ENCODE measurements around the gene ACACB. TPM values are rescaled to one million over a fixed set of nuclear protein-coding genes. Genes with fewer than 3 reads are reported as not detected.
"Not testable (repeated sequence)": the region's sequence is repeated elsewhere in the genome, so short reads cannot be mapped to it uniquely, and the experiment has no call there.

The ACACB gene
- total RNA-seq, 2 donors from 2014 or later: 6.8 to 12.7 TPM

- Mint-ChIP-seq H3K9me3 (peaks cover 10% of the 10 kb centered on the region), H3K27ac (no peak overlapping the region), H3K27me3 (ENCODE audit: insufficient read depth) (peaks cover 15% of the 10 kb centered on the region), H3K4me1 (no peaks in the 10 kb centered on the region), H3K36me3 (ENCODE audit: low read depth) (peaks cover under 1% of the 10 kb centered on the region), H3K4me3 (no peak overlapping the region)
- Histone ChIP-seq H3K9me3 (ENCODE audit: control insufficient read depth, low read length) (peaks cover 5% of the 10 kb centered on the region), H3K4me1 (ENCODE audit: control insufficient read depth, insufficient read depth, low read length) (no peaks in the 10 kb centered on the region), H3K27ac (ENCODE audit: low read depth, low read length) (no peak overlapping the region), H3K4me3 (ENCODE audit: low read length) (no peak overlapping the region), H3K27me3 (ENCODE audit: control insufficient read depth, insufficient read depth, low read length, poor library complexity, severe bottlenecking) (no peaks in the 10 kb centered on the region), H3K36me3 (ENCODE audit: control insufficient read depth, insufficient read depth, low read length) (no peaks in the 10 kb centered on the region), H3K9ac (ENCODE audit: extremely low read depth, low read length, poor library complexity, severe bottlenecking) (no peak overlapping the region)
- 79 to 91% methylated on average over 4 of the region's 4 CpGs for WGBS, 2 experiments (ENCODE audit: insufficient coverage in 1 of 2, insufficient read length in 1 of 2)
- no peak for TF ChIP-seq CTCF (conservative IDR thresholded peaks at IDR 0.05)
- no peak for DNase-seq
Observed at GRCh38 chr12:109140560-109140959, 24.2 kb downstream of the ACACB start.

GRCh38 chr12:109144224-109144623 is 27.8 kb downstream of the ACACB start:
- H3K9ac ChIP-seq (ENCODE audit: extremely low read depth, low read length, poor library complexity, severe bottlenecking): no peak overlapping the region
- H3K4me1 ChIP-seq (ENCODE audit: control insufficient read depth, insufficient read depth, low read length): no peaks in the 10 kb centered on the region
- DNase-seq: no peak
- H3K27ac ChIP-seq (ENCODE audit: low read depth, low read length): no peak overlapping the region
- peaks cover 11% of the 10 kb centered on the region for H3K27me3 Mint-ChIP-seq (ENCODE audit: insufficient read depth)
- WGBS, 2 experiments (ENCODE audit: insufficient coverage in 1 of 2, insufficient read length in 1 of 2): 56% methylated on average over 4 of the region's 4 CpGs; no CpG with 5 or more reads in 1 of the 2 experiments
- H3K4me3 ChIP-seq (ENCODE audit: low read length): no peak overlapping the region
- H3K27me3 ChIP-seq (ENCODE audit: control insufficient read depth, insufficient read depth, low read length, poor library complexity, severe bottlenecking): peaks cover 2% of the 10 kb centered on the region
- no peak for TF ChIP-seq CTCF (conservative IDR thresholded peaks at IDR 0.05)
- H3K4me1 Mint-ChIP-seq: no peaks in the 10 kb centered on the region
- no peaks in the 10 kb centered on the region for H3K36me3 Mint-ChIP-seq (ENCODE audit: low read depth)
- H3K36me3 ChIP-seq (ENCODE audit: control insufficient read depth, insufficient read depth, low read length): no peaks in the 10 kb centered on the region
- no peaks in the 10 kb centered on the region for H3K9me3 ChIP-seq (ENCODE audit: control insufficient read depth, low read length)
- H3K9me3 Mint-ChIP-seq: no peaks in the 10 kb centered on the region
- H3K4me3 Mint-ChIP-seq: no peak overlapping the region
- H3K27ac Mint-ChIP-seq: no peak overlapping the region

GRCh38 chr12:109147126-109147525 is 30.7 kb downstream of the ACACB start:
- H3K4me1 ChIP-seq (ENCODE audit: control insufficient read depth, insufficient read depth, low read length); DNase-seq; H3K27ac Mint-ChIP-seq; H3K4me3 Mint-ChIP-seq; H3K4me1 Mint-ChIP-seq; H3K9me3 Mint-ChIP-seq; H3K9ac ChIP-seq (ENCODE audit: extremely low read depth, low read length, poor library complexity, severe bottlenecking); H3K36me3 Mint-ChIP-seq (ENCODE audit: low read depth); H3K9me3 ChIP-seq (ENCODE audit: control insufficient read depth, low read length); H3K4me3 ChIP-seq (ENCODE audit: low read length); H3K36me3 ChIP-seq (ENCODE audit: control insufficient read depth, insufficient read depth, low read length); H3K27ac ChIP-seq (ENCODE audit: low read depth, low read length): not testable (repeated sequence)
- WGBS, 2 experiments (ENCODE audit: insufficient coverage in 1 of 2, insufficient read length in 1 of 2): 93 to 100% methylated on average over 1 of the region's 1 CpG
- H3K27me3 Mint-ChIP-seq (ENCODE audit: insufficient read depth): peaks cover 18% of the 10 kb centered on the region
- H3K27me3 ChIP-seq (ENCODE audit: control insufficient read depth, insufficient read depth, low read length, poor library complexity, severe bottlenecking): peaks cover 25% of the 10 kb centered on the region

GRCh38 chr12:109147954-109148353 is 31.6 kb downstream of the ACACB start:
- Mint-ChIP-seq H3K27ac (no peak overlapping the region), H3K27me3 (ENCODE audit: insufficient read depth) (peaks cover 23% of the 10 kb centered on the region), H3K36me3 (ENCODE audit: low read depth) (no peaks in the 10 kb centered on the region), H3K9me3 (no peaks in the 10 kb centered on the region), H3K4me1 (no peaks in the 10 kb centered on the region), H3K4me3 (no peak overlapping the region)
- Histone ChIP-seq H3K9ac (ENCODE audit: extremely low read depth, low read length, poor library complexity, severe bottlenecking) (no peak overlapping the region), H3K27me3 (ENCODE audit: control insufficient read depth, insufficient read depth, low read length, poor library complexity, severe bottlenecking) (peaks cover 32% of the 10 kb centered on the region), H3K9me3 (ENCODE audit: control insufficient read depth, low read length) (no peaks in the 10 kb centered on the region), H3K4me3 (ENCODE audit: low read length) (no peak overlapping the region), H3K27ac (ENCODE audit: low read depth, low read length) (no peak overlapping the region), H3K4me1 (ENCODE audit: control insufficient read depth, insufficient read depth, low read length) (no peaks in the 10 kb centered on the region), H3K36me3 (ENCODE audit: control insufficient read depth, insufficient read depth, low read length) (no peaks in the 10 kb centered on the region)
- TF ChIP-seq CTCF (conservative IDR thresholded peaks at IDR 0.05): no peak
- 80 to 88% methylated on average over 2 of the region's 2 CpGs for WGBS, 2 experiments (ENCODE audit: insufficient coverage in 1 of 2, insufficient read length in 1 of 2)
- no peak for DNase-seq
